ENCODE data around the gene BCOR.

Gene BCOR

DNA sequence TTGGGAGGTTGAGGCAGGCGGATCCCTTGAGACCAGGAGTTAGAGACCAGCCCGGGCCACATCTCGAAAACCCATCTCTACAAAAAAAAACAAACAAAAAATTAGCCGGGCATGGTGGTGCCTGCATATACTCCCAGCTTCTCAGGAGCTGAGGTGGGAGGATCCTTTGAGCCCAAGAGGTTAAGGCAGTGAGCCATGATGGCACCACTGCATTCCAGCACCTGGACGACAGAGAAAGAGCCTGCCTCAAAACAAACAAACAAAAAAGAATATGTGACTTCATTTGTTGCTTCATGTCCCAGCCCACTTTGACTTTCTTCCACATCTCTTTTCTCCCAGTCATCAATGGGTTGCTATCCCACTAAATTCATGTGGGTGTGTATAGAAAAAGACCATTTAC lies 79.7 kb downstream of the BCOR start:
- no peak for DNase-seq

DNA sequence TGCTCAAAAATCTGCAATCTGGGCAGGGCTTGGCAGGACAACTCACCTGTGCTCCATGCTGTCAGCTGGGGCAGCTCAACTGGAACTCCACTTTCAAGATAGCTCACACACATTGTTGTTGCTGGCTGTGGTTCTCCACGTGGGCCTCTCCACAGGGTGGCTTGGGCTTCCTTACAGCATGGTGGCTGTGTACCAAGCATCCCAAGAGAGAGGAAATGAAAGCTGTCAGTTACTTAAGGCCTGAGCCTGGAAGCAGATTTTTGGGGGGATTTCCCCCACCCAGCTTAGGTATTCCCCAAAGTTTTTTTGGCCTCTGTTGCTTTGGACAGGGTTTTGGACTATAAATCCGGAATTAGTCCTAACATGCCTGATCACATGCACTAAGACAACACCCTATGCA lies 81.0 kb downstream of the BCOR start:
- no peak for DNase-seq

DNA sequence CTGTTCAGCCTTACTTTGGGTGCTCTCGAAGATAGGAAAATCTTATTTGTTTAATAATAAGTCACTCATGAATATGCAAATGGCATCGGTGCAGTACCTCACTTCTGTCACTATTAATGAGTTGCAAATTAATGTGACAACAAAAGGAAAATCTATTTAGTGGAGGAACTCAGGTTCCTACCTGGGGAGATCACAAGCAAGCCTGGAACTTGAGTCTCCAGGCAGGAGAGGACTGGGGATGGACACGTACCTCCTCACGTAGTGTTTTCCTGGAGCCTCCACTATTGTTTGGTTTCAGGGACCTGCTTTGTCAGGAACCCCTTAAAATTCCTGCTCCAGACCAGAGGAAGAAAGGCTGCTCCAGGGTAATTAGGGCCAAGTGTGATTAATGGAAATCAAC lies 82.1 kb downstream of the BCOR start:
- no peak for DNase-seq

DNA sequence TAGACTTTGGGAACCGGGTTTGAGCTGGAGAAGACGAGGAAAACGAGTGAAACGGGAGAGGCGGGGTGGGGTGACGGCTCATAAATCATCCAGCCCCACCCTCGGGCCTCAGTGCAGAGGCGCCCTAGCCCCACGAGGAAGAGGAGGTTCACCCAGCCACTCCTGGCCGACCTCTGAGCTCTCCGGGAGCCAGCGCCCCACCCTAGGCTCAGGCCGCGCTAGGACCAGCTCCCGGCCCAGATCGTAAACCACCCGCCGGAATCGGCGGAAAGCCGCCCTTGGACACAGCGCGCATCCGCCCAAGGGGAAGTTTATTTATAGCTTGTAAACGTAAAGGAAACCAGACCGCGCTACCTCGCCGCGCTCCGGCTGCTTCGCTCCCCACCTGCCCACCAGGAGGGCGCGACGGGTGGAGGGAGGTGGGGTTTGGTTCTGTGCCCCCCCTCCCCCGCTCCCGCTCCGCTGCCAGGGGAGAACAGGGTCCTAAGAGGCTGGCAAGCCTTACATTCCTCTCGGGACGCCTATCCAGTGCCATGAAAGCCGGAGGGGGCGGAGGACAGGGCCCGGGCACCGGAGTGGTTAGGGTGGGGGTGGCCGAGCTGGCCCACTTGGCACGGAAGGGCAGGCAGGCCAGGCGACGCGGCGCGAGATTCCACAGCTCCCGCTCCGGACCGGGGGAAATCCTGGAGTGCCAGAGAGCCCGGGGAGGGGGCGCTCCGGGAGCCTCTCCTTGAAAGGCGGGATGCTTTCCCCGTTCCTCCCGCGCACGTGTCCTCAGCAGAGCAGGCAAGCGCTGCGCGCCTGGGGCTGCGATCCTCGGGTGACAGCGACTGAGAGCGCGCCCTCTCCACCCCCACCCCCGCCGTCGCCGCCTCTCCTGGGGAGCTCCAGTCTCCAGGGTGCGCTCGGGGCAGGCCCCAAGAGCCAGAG lies 84.2 kb downstream of the BCOR start:
- DNase-seq, result peak in 2 of 5 experiments; percentile 27 to 65

DNA sequence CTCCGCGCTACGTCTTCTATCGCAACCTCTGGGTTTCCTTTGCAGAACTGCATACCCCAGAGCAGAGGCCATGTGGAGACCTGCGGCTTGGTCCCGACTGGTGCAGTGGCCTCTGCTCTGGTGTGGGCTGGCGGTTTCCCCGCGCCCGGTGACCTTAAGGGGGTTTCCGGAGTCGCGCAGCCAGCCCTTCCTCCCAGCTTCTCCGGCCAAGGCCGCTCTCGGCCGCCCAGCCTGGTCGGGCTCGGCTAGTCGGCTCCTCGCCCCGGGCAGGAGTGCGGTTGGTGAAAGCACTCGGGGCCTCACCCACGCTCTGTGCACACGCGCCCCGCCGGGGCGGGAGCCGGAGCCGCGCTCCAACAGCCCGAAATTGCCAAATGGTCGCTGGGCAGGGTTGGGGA lies 84.9 kb downstream of the BCOR start:
- no peak for DNase-seq

DNA sequence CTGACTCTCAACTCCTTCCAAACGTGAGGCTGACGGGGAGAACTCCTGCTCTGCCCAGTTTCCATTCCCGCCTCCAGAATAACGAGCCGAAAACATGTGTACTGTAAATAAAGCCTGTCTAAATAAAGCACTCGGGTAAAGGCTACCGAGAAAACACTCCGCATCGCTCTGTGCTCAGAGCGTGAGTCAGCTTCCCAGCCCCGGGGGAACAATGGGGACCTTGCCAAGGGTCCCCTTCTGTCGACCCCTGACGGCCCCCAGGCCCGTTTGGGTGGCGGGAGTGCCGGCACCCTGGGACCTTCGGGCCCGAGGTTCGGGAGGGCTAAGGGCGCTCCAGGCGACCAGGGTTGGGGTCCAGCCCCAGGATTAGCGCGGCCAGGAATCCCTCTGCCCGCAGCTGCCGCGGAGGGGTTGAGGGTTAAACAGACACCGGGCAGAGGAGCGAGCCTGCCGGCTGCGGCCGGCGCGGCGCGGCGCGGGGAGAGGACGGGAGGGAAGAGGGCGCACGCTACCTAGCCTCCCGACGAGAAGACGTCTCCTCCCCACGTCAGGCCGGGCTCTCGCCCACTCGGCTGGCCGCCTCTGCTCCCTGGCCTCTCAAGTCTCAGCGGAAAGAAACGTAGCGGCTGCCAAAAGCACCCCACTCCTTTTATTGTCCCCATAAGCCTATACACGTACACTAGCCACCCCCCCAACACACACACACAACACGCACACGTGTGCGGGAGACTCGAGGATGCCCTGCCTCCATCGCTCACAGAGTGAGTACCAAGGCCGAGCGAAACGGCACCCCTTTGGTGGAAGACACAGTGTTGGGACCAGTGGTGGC lies 85.5 kb downstream of the BCOR start:
- peak in 1 of 5 experiments; percentile 30 for DNase-seq

DNA sequence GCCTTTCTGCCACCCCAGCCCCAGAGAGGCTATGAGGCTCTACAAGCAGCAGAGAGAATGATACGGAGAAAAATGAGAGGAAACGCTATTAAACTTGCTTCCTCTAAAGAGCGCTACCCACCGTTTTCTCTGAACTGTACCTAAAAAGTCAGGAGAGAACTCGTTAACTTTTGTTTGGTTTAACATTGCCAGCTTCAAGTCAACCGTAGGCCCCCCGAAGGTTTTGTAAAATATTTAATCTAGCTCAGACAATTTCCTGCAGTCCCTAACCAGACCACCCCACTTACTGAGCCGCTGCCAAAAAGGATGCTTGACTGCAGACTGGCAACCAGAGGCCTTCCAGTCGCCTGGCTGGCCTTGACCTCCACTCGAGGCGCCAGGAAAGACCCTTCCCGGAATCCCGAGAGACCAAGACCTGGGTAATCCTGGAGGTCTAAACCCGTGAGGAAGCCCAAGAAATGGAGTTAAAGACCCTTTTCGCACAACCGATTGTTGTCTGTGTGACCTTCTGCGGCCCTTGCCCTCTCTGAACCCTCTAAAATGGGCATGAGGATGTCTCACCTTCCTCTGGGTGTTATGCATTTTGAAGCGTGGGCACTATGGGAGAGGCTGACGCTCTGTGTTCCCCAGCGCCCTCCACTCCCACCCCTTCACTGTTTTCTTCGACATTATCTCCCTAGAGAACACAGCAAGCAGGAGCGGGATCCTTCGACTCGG lies 86.3 kb downstream of the BCOR start:
- no peak for DNase-seq

DNA sequence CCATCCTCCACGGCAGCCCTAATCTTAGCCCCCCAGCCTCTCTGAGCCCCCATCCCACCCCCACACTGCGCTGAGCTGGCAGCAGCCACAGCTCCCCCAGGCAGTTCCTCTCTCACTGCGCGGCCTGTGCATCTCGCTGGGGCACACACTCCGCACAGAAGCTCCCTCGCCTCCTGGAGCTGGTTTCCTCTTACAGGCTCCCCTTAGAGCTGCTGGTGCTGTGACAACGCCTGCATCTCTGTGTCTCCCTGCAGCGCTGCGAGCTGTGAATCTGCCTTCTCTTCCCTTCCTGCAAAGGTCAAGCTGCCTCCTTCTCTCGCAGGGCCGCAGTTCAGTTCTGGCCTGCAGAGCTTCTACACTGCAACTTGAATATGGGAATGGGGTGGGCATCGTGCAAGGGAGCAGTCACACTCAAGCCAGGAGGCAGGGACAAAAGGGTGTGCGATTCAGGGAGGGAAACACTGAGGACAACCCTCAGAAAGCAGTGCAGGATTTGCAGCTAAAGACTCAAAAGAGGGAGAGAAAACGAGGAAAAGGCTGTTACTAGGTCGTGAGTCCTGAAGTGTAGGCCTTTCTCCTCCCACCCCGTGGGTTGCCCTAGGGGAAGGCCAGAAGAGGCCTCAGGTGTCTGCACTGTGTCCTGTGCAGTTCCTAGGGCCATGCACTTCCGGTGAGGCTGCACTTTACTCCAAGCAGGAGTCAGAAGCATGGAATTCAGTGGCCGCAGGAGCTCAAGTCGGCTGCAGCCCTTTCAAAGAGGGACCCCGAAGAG lies 87.0 kb downstream of the BCOR start:
- no peak for DNase-seq

DNA sequence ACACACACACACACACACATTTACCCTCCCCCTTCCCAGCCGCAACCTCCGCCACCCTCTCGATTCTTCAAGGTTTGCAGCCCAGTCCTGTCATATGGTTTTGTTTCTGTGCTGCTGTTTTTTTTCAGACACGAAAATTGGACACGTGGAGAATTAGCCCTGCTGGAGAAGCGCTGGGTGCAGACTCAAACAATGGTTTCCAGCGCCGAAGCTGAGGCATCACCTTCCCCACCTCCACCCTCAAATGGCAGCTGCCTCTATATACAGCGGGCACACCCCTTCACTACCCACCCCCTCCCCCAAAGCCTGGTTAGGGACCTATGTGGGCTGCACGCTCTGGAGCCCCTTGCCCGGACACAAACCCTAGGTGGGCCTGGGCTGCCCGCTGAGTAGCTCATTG lies 87.9 kb downstream of the BCOR start:
- DNase-seq, result peak in 1 of 5 experiments; percentile 26

DNA sequence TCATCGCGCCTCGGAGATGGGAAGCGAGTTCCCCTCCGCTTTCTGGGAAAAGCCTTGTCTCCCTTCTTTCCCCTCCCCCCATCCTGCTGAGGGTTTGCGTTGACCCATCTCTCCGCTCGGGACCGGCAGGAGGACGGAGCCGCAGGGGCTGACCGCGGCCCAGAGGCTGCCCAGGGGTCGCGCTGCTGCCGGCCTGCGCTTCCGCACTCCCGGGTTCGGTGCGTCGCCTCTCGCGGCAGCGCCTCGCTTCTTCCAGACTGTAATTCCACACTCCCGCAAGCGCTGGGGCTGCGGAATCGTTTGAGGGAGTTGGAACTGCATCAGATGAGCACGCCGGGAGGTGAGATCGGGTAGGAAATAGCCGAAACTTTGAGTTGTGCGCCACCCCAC lies 88.3 kb downstream of the BCOR start:
- no peak for DNase-seq

DNA sequence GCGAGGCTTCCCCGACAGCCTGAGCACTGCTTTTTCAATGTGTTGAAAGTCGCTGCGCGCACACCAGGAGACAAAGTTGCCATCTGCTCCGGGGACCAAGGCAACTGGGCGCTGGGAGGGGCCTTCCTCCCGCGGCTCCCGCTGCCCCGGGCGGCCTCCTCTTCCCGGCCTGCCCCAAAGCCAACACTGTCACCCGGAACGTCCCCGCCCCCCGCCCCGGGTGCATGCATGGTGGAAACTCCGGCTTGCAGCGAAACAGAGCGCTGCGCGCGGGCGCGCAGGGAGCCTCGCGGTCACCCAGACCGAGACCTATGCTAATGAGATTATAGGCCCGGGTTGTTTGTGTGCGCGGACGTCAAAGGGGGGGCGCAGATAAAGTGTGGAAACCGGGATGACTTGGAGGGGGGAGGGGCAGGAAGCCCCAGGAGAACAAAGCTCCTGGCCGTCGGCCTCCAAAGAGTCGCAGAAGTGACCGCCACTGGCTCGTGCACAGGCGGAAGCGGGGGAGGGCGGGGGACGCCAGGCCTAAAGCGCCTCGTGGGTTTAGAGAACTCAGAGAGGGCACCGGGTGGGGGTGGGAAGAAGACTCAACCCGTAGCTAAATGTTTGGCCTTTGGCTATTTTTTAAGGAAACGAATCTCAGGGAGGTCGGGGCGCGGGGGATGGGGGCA lies 88.8 kb downstream of the BCOR start:
- DNase-seq, result peak in 2 of 5 experiments; percentile 26 to 27

DNA sequence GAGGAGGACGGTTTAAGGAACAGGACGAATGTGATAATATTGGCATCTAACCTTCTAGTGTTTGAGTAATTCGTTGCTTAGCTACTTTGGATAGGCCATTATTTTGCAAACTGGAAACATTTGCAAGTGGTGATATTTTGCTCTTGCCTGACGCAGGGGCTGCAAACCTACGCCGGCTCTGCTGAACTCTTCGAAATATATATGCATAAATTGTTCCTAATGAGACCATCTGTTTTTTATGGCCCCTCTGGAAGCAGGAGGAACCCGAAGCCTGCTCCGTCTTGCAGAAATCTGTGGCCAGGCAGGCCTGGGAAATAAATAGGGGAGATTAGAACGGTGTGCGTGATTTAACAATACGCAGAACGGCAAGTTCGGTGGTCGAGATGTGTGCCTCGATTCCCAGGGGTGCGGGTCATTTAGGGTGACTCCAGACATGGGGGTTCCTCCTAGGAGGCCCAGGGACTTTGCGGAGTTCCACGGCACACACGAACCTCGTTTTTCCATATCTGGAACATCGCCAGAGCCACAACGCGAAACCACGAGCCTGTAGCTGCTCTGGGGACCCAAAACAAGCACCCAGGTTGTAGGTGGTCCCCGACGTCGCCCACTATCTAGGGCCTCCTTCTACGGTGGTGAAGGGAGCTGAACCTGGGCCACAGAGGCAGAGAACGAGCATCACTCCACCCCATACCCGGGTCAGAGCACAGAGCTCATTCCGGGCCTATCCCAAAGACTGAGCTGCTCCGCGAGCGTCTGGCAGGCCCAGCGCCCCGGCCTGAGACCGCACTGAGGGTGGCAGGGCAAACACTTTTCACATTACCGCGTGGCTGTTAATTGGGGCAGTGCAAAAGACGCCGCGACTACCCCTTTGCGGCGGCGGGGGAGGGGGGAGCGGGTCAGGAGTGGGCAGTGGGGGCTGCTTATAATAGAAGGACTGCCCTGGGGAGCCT lies 89.7 kb downstream of the BCOR start:
- DNase-seq, result no peak

DNA sequence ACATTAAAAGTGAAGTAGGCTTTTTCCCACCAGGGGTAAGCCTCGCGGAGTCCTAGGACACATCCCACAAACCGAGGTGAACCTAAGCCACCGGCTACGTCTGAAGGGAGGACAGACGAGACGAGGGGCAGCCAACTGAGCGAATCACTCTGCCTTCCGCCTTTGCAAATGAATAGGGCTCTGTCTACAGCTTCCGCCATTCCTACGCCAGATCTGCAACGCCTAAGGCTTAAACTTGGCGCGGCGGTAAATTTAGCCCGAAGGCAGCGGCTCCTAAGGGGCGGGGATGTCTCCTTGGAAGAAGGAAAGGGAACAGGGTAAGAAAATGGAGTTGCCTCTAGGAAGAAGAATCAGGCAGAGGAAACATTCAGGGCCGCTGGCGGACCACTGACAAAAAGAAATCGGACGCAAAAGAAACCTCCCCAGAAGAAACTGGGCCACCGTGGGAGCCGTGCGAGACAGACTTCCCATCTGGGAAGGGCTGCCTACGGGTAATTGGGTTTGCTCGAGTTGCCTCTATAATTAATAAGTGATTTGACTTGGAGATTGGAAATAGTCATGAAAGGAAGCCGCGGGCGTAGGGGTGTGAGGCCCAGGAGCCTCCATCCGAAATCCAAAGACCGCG lies 90.5 kb downstream of the BCOR start:
- DNase-seq, result no peak

DNA sequence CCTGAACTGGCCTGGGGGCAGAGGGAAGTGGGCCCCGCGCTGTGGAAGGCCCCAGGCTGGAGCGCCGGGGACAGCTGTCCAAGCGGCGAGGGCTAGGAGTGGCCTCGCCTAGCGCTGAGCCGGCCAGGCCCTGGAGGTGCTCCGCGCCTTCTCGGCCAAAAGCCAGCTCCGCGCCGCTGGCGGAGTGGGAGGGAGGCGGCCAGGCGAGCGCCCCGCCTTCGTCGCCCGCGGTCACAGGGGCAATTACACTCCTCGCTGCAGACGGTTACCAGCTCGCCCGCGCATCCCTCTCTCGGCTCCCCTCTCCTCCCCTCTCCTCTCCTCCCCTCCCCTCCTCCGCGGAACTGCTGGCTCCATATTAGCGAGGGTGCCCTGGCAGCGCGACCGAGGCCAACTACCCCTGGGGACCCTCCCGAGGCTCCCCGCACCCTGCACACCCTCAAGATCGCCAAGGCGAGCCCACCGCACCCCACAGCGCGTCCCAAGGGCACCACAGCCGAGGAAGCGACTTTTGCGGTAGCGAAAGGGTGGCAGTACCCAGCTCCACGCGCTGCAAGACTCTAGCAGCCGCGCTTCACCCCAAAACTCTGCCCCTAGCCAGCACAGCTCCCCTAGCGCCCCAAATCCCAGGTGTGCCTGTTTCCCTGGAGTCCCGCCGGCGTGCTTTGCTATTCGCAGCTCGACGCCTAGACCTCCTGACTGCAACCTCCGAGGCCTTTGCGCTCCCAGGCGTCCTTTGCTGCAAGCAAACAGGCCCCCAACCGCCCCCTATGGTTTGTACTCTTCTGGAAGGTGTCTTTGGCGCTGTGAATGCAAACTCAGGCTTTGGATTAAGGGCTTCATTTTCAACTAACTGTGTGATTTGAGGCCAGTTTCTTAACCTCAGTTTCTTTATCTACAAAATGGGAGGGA lies 91.4 kb downstream of the BCOR start:
- DNase-seq, result peak in 1 of 5 experiments; percentile 44

DNA sequence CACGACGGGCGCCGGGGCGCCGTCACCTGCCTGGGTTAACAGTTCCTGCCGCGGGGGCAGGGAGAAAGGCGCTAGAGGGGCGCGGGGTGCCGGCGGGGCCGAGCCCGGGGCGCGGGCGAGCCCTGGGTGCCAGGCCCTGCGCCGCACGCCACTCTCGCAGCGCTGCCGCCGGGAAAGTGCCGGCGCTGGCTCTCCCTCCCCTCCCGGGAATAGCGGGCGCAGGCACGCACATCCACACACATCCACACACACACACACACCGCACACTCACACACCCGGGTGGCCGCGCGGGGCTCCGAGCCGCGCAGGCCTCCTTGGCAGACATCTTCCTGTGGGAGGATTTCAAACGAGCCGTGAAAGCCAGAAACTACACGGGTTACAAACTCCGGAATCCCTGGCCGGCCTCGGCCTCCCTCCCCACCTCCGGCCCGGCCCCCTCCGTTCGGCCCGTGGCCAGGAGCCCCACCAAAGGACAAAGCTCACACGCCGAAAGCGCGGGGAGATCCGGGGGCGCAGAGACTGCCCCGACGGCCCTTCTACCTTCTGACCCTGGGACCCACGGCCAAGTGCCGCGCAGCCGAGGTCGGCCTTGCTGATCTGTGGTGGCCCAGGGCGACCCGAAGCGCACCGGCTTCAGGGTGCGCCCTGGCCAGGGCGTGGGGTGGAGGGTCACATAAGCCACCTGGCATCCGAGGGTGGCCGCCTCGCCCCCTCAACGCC lies 92.3 kb downstream of the BCOR start:
- DNase-seq, result no peak

DNA sequence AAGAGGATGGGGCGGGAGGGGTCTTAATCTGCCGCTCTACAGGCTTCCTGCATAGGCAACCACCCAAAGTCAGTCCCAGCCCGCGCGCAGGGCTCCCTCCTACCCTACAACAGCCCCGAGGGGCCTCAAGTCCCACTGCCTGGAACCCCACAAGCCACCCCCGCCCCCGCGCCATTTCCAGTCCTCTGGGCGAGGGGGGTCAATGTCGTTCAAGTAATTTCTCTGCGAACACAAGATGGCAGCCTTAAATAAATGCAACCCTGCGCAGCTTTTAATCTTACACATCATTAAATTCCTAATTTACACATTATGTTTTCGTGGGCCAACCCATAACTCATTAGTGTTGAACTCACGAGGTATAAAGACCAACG lies 92.9 kb downstream of the BCOR start:
- no peak for DNase-seq

DNA sequence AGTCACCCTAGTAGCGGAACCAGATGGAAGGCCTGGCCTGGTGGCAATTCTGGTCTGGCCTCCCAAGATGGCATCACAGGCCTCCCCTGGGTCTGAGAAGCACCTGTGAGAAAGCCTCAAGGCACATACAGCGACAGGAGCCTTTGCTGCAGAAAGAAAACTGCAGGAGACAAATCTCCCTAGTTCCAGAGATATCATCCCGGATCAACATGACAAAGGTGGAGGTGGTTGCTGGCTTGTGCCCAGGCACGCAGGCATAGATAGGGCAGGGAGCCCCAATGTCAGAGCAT lies 93.6 kb downstream of the BCOR start:
- DNase-seq, result no peak

DNA sequence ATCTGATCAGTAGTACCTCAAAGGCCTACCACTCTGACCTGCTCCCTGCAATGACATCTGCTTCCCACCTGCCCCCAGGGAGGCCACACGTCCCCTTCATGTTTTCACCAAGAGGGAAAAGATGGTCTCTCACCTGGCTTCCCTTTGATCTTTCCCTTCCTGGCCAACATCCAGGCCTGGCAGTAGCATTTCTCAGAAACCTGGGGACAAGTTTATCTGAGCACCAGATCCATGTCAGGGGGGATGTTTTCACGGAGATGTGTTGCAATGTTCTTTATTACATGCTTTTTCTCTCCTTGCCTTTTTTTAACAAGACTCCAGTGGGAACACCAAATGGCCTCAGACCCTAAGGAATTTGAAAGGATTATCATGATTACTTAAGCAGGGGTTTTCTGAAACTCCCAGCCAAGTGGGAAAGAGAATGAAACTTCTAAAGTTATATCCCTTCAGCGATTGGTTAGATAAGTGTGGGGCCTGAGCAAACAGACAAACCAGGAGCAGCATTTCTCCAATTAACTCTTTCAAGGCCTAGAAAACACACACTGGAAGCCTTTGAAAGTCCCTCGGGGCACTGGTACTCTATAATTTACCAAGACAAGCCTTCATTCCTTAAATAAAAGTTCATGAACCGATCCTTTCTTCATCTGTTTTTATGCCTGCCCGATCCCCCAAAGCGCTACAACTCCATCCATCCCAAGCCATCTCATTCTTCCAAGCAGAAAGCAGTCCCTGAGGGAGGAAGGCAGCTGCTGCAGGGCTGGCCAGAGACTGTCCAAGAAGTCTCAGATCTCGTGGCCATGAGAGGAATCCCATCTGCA lies 94.1 kb downstream of the BCOR start:
- DNase-seq, result no peak

All from T-helper 2 cell (primary cell).